Erythroblast (primary cell): ENCODE measurements around the gene LHFPL3.
"Not testable (repeated sequence)": the region's sequence is repeated elsewhere in the genome, so short reads cannot be mapped to it uniquely, and the experiment has no call there.

Experiments
- DNase-seq, 2 experiments: peaks; one replicate each; lab custom pipeline; 2025; lab: John Stamatoyannopoulos, UW
- GATA1 ChIP-seq: IDR thresholded peaks from 2 replicates; pipeline ENCODE4 v1.6.1; 2011; ENCODE audit warnings: low read depth, mild to moderate bottlenecking, control low read depth, low read length, moderate library complexity
- POLR2A ChIP-seq: IDR thresholded peaks from 2 replicates; pipeline ENCODE4 v1.6.1; 2011; ENCODE audit warnings: mild to moderate bottlenecking, low read length

The LHFPL3 gene

GRCh38 chr7:104933521-104933988 is 605.2 kb downstream of the LHFPL3 start:
- no peak for DNase-seq
- TF ChIP-seq POLR2A (no peak), GATA1 (no peak)

DNA sequence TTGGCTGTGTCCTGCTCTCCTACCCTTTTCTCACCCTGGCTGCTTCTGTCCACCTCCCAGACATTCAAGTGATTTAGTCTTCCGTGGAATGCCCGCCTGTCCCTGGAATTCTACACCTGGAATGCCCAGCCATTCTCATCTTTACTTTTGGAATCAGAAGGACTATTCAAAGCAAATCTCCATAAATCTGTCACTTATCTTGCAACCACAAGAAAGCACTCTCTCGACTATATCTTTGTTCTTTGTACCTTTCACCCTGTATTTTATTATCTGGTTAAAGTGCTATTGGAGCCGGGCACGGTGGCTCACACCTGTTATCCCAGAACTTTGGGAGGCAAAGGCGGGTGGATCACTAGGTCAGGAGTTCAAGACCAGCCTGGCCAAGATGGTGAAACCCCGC is 606.3 kb downstream of the LHFPL3 start:
- DNase-seq, result no peak
- no peak for TF ChIP-seq GATA1
- TF ChIP-seq POLR2A, result no peak

- no peak for DNase-seq
- TF ChIP-seq POLR2A (no peak), GATA1 (no peak)
These were observed 606.9 kb downstream of the LHFPL3 start for GRCh38 chr7:104935276-104935675.

DNA sequence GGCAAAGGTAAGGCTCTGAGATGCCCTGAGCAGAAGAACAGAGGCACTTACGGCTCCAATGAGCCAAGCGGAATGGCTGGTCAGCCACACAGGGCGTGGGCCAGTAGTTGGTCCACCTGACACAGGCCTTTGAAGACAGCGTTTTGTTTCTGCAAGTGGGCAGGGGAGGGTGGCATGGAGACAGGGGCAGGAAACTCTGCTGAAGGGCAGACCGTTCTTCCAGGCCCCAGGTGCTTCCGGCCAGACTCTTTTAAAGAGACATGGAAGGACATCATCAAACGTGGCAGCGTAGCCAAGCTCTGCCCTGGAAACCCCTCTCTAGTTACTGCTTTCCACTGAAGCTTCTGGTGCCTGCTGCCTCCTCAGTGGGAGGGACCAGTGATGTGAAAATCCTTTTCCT is 608.1 kb downstream of the LHFPL3 start:
- no peak for TF ChIP-seq POLR2A
- no peak for TF ChIP-seq GATA1
- no peak for DNase-seq

DNA sequence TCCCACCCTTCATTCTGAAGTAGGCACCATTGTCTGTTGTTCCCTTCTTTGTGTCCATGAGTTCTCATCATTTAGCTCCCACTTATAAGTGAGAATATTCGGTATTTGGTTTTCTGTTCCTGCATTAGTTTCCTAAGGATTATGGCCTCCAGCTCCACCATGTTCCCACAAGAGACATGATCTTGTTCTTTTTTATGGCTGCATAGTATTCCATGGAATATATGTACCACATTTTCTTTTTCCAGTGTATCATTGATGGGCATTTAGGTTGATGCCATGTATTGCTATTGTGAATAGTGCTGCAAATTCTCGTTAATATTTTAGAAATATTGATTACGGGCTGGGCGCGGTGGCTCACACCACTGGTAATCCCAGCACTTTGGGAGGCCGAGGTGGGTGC is 609.1 kb downstream of the LHFPL3 start:
- DNase-seq, result not testable (repeated sequence)

DNA sequence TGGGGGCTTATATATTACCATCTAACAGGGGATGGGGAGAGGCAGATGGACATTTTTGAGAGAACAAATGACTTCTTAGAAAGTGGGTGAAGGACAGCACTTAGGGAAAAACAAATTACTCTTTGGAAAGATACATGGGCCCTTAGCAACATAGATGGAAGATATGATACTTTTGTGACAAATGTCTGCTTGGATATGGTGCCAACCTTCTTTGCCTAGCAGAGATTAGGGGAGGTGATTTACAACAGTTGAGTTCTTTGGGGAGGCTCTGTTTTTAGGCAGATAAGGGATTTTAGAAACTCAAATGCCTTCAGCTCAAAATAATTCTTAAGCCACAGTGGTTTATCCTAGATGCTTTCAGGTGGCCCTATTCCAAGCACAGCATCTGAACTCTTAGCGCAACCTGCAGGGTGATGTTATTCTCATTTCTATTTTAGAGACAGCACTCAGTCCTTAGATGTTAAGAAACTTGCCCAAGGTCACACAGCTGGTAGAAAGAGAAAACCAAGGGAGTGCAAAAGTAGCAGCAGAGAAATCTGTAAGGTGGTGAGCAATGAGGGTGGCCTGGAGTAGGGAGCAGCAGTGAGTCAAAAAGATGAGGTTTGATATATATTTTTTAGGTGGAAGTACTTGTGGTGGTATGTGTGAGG is 610.5 kb downstream of the LHFPL3 start:
- DNase-seq, result no peak
- no peak for TF ChIP-seq POLR2A
- no peak for TF ChIP-seq GATA1

DNA sequence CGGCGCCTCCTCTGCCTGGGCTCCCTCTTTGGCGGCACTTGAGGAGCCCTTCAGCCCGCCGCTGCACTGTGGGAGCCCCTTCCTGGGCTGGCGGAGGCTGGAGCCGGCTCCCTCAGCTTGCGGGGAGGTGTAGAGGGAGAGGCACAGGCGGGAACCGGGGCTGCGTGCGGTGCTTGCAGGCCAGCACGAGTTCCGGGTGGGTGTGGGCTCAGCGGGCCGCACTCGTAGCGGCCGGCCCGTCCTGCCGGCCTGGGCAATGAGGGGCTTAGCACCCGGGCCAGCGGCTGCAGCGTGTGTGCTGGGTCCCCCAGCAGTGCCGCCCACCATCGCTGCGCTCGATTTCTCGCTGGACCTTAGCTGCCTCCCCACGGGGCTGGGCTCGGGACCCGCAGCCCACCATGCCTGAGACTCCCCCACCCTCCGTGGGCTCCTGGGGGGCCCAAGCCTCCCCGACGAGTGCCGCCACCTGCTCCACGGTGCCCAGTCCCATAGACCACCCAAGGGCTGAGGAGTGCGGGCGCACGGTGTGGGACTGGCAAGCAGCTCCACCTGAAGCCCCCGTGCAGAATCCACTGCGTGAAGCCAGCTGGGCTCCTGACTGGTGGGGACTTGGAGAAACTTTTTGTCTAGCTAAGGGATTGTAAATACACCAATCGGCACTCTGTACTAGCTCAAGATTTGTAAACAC is 611.8 kb downstream of the LHFPL3 start:
- no peak for TF ChIP-seq GATA1
- TF ChIP-seq POLR2A, result no peak
- DNase-seq, result no peak

DNA sequence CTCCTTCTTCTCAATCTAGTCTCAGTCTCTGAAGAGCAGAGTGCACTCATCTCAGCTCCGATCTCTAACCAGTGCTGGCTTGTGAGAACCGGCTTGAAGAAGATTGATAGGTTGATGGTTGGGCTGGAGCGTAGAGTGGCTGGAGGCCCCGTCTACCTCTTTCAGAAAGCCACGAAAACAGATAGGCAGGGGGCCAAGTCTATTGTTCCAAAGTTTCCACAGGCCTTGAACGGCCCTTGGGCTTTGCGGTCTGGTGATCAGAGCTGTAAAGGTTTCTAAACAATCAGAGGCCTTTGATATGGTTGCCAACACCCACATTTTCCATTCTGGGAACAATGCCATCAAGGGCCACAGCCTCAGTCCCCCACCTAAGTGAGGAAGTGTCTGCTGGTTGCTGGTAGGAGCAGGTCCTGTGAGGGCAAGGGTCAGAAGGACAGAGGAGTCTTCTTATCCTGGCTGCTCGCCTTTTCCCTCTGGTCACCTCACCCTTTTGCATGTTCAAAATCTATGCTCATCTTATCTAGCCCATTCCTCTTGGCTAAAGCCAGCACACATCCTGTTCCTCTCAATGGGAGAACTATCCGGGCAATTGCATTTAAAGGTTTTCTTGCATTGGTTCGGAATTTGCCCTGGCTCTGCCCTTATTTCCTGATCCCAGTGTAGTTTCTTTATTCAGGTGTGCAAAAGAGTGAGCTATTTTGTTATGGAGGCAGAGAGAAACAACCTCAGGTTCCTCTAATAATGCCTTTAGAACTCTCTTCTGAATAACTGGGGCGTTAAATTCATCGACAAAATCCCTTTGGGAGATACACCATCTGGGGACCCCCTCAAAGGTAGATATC is 615.3 kb downstream of the LHFPL3 start:
- TF ChIP-seq POLR2A (no peak), GATA1 (no peak)
- DNase-seq, result peak; percentile 34 to 72

GRCh38 chr7:104945599-104945956 is 617.2 kb downstream of the LHFPL3 start:
- no peak for DNase-seq
- TF ChIP-seq POLR2A, result no peak
- TF ChIP-seq GATA1, result no peak

DNA sequence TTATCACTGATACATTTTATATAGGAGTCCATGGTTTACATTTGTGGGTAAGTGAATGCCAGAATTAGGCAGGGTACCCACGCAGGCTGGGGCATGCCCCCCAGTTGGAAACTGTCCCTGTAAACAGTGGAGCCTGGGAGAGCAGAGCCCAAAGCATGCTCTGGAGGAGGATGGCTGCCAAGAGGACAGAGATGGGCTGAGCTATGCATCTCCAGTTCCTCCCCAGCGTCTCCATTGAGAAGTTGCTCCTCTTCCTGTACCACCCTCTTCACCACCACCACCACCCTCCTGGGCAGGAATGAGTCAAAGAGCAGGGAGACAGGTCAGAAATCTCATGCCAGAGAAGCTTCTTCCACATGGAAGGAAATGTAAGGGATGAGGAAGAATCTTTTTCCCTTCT is 617.9 kb downstream of the LHFPL3 start:
- DNase-seq, result no peak

GRCh38 chr7:104950006-104950405 is 621.6 kb downstream of the LHFPL3 start:
- no peak for DNase-seq
- TF ChIP-seq POLR2A (no peak), GATA1 (no peak)

More for the DNA sequence above, 617.9 kb downstream of the LHFPL3 start:
- TF ChIP-seq GATA1 (no peak), POLR2A (no peak)

DNA sequence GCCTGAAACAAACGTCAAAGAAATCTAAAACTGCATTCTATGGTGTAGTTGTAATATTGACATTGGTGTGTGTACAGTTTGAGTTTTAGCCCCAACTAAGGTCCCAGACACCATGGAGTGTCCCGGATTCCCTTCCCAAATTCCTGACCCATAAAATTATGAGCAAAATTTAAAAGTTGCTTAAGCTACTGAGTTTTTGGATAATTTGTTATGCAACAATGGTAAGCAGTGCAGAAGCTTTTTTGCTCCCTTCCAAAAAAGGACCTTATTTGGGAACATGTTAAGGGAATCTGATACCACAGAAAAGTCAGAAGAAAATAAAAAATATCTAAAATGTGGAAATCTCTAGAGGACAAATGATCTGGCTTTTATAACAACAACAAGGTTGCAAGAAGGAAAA is 622.4 kb downstream of the LHFPL3 start:
- TF ChIP-seq POLR2A (no peak), GATA1 (no peak)
- DNase-seq, result no peak

- no peak for TF ChIP-seq POLR2A
- TF ChIP-seq GATA1, result no peak
- no peak for DNase-seq
These were observed 623.1 kb downstream of the LHFPL3 start for GRCh38 chr7:104951546-104951945.

- TF ChIP-seq POLR2A (no peak), GATA1 (no peak)
- DNase-seq, result no peak
These were observed 626.9 kb downstream of the LHFPL3 start for GRCh38 chr7:104955276-104955675.
